Activated T-helper 17 cell treated with anti-CD3 and anti-CD28 coated beads, Interleukin-2, amount 50 U/mL, for 72 hours (primary cell): Measurements from ENCODE around the gene LRRC47. TPM values are rescaled to one million over a fixed set of nuclear protein-coding genes. Genes with fewer than 3 reads are reported as not detected.

Source experiments
- ATAC-seq: fragments of 150-1000 bp; cut with Tn5 transposase; replicated peaks from 2 replicates; pipeline ENCODE4 v1.10.0; 2021; ENCODE audit warnings: mild to moderate bottlenecking, moderate library complexity
- H3K27ac Mint-ChIP-seq: one replicate; pipeline ENCODE4 v1.8.0; 2022; ENCODE audit warnings: mixed read lengths
- H3K27me3 Mint-ChIP-seq: one replicate; pipeline ENCODE4 v1.8.0; 2022; ENCODE audit warnings: mixed read lengths
- H3K36me3 Mint-ChIP-seq: one replicate; pipeline ENCODE4 v1.8.0; 2022; ENCODE audit warnings: low read depth, mild to moderate bottlenecking, mixed read lengths
- H3K4me1 Mint-ChIP-seq: one replicate; pipeline ENCODE4 v1.8.0; 2022; ENCODE audit warnings: mixed read lengths
- H3K4me3 Mint-ChIP-seq: one replicate; pipeline ENCODE4 v1.8.0; 2022; ENCODE audit warnings: mild to moderate bottlenecking, mixed read lengths
- H3K9me3 Mint-ChIP-seq: one replicate; pipeline ENCODE4 v1.8.0; 2022; ENCODE audit warnings: mixed read lengths
- total RNA-seq, 2 donors: library from RNA; stranded (reverse); gene quantifications; one replicate each; pipeline ENCODE4 v1.2.3, GENCODE V29; 2022

The LRRC47 gene
- total RNA-seq, 2 donors from 2014 or later: 26.4 to 35.9 TPM

- Mint-ChIP-seq H3K36me3 (peaks cover 73% of the 10 kb centered on the region), H3K27me3 (no peaks in the 10 kb centered on the region), H3K9me3 (no peaks in the 10 kb centered on the region), H3K4me3 (no peak overlapping the region), H3K27ac (no peak overlapping the region), H3K4me1 (peaks cover 16% of the 10 kb centered on the region)
- no peak for ATAC-seq
These were observed 10.7 kb downstream of the LRRC47 start for GRCh38 chr1:3785456-3786157.

GRCh38 chr1:3785045-3785444 is 11.3 kb downstream of the LRRC47 start:
- Mint-ChIP-seq H3K9me3 (no peaks in the 10 kb centered on the region), H3K4me1 (peaks cover 16% of the 10 kb centered on the region), H3K4me3 (no peak overlapping the region), H3K27me3 (no peaks in the 10 kb centered on the region), H3K36me3 (peaks cover 79% of the 10 kb centered on the region), H3K27ac (no peak overlapping the region)
- no peak for ATAC-seq

- no peak overlapping the region for H3K27ac Mint-ChIP-seq
- peaks cover 91% of the 10 kb centered on the region for H3K36me3 Mint-ChIP-seq
- peaks cover 16% of the 10 kb centered on the region for H3K4me1 Mint-ChIP-seq
- no peak overlapping the region for H3K4me3 Mint-ChIP-seq
- no peaks in the 10 kb centered on the region for H3K27me3 Mint-ChIP-seq
- no peaks in the 10 kb centered on the region for H3K9me3 Mint-ChIP-seq
- no peak for ATAC-seq
These were observed 12.4 kb downstream of the LRRC47 start for GRCh38 chr1:3783651-3784474.

- Mint-ChIP-seq H3K27ac (no peak overlapping the region), H3K9me3 (no peaks in the 10 kb centered on the region), H3K4me3 (no peak overlapping the region), H3K4me1 (no peaks in the 10 kb centered on the region), H3K36me3 (peaks cover 70% of the 10 kb centered on the region), H3K27me3 (no peaks in the 10 kb centered on the region)
- no peak for ATAC-seq
These were observed 15.4 kb downstream of the LRRC47 start for GRCh38 chr1:3780901-3781300.

- Mint-ChIP-seq H3K4me1 (no peaks in the 10 kb centered on the region), H3K27me3 (no peaks in the 10 kb centered on the region), H3K27ac (no peak overlapping the region), H3K36me3 (peaks cover 61% of the 10 kb centered on the region), H3K4me3 (no peak overlapping the region), H3K9me3 (no peaks in the 10 kb centered on the region)
- no peak for ATAC-seq
These were observed 16.3 kb downstream of the LRRC47 start for GRCh38 chr1:3779912-3780416.

GRCh38 chr1:3779265-3779911 is 16.9 kb downstream of the LRRC47 start:
- no peak for ATAC-seq
- H3K27ac Mint-ChIP-seq: no peak overlapping the region
- H3K36me3 Mint-ChIP-seq: peaks cover 55% of the 10 kb centered on the region
- no peak overlapping the region for H3K4me3 Mint-ChIP-seq
- no peaks in the 10 kb centered on the region for H3K27me3 Mint-ChIP-seq
- no peaks in the 10 kb centered on the region for H3K9me3 Mint-ChIP-seq
- no peaks in the 10 kb centered on the region for H3K4me1 Mint-ChIP-seq

GRCh38 chr1:3778590-3779264 is 17.6 kb downstream of the LRRC47 start:
- Mint-ChIP-seq H3K36me3 (peaks cover 49% of the 10 kb centered on the region), H3K4me3 (no peak overlapping the region), H3K4me1 (no peaks in the 10 kb centered on the region), H3K27ac (no peak overlapping the region), H3K9me3 (no peaks in the 10 kb centered on the region), H3K27me3 (no peaks in the 10 kb centered on the region)
- ATAC-seq: no peak

GRCh38 chr1:3777647-3778589 is 18.4 kb downstream of the LRRC47 start:
- Mint-ChIP-seq H3K27me3 (no peaks in the 10 kb centered on the region), H3K36me3 (peaks cover 41% of the 10 kb centered on the region), H3K9me3 (no peaks in the 10 kb centered on the region), H3K4me1 (no peaks in the 10 kb centered on the region), H3K4me3 (no peak overlapping the region), H3K27ac (no peak overlapping the region)
- no peak for ATAC-seq

- peaks cover 33% of the 10 kb centered on the region for H3K36me3 Mint-ChIP-seq
- no peak for ATAC-seq
- H3K4me3 Mint-ChIP-seq: no peak overlapping the region
- H3K9me3 Mint-ChIP-seq: no peaks in the 10 kb centered on the region
- H3K4me1 Mint-ChIP-seq: no peaks in the 10 kb centered on the region
- no peak overlapping the region for H3K27ac Mint-ChIP-seq
- no peaks in the 10 kb centered on the region for H3K27me3 Mint-ChIP-seq
These were observed 19.2 kb downstream of the LRRC47 start for GRCh38 chr1:3777078-3777547.

- Mint-ChIP-seq H3K27me3 (no peaks in the 10 kb centered on the region), H3K36me3 (peaks cover 25% of the 10 kb centered on the region), H3K4me1 (no peaks in the 10 kb centered on the region), H3K4me3 (no peak overlapping the region), H3K27ac (no peak overlapping the region), H3K9me3 (no peaks in the 10 kb centered on the region)
- no peak for ATAC-seq
These were observed 19.9 kb downstream of the LRRC47 start for GRCh38 chr1:3776231-3776961.

GRCh38 chr1:3775490-3776230 is 20.6 kb downstream of the LRRC47 start:
- ATAC-seq: peak; percentile 53
- Mint-ChIP-seq H3K36me3 (peaks cover 18% of the 10 kb centered on the region), H3K4me1 (no peaks in the 10 kb centered on the region), H3K9me3 (no peaks in the 10 kb centered on the region), H3K4me3 (no peak overlapping the region), H3K27me3 (no peaks in the 10 kb centered on the region), H3K27ac (no peak overlapping the region)

- Mint-ChIP-seq H3K36me3 (peaks cover 12% of the 10 kb centered on the region), H3K27ac (no peak overlapping the region), H3K9me3 (no peaks in the 10 kb centered on the region), H3K4me1 (no peaks in the 10 kb centered on the region), H3K27me3 (no peaks in the 10 kb centered on the region), H3K4me3 (no peak overlapping the region)
- ATAC-seq: no peak
These were observed 21.3 kb downstream of the LRRC47 start for GRCh38 chr1:3774946-3775489.
